Fibroblast of skin of right quadriceps (primary cell): ENCODE results near the gene ZNF112.
"Not testable (repeated sequence)": the region's sequence is repeated elsewhere in the genome, so short reads cannot be mapped to it uniquely, and the experiment has no call there.

Source experiments
- DNase-seq: peaks from one replicate; pipeline ENCODE4 v3.0.0-alpha.2; 2013

Gene ZNF112

DNA sequence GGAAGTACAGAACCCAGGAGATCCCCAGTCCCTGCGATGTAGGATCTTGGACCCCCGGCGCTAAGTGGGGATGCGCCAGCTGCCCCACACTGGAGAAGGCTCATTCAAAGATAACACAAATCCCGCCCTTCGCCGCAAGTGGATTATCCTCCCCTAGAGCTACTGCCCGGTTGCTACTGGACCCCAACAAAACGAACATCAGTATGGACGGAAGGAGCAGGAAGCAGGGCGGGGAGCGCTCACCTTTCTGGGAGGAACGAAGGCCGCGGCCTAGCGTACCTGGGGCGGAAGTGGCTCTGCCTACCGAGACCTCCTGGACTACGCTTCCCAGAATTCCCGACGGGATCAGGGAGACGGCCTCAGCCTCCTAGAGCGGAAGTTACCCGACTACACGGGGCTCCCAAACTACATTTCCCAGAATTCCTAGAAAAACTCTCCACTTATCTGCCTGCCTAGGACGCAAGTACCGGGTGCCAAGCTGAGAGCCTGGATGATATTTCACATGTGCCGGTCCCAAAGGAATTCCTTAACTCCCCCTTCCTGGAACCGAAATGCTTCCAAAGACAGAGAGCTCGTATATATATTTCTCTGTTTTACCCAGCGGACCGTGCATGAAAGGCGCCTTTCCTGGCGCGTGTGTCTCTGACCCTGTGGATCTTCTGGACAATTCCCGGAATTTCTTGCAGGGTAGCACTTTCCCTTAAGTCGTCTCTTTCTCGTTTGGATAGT is at the start of gene ZNF112:
Gene ZNF112, minus strand, starts transcription at position 298 of the 729 bp plus-strand sequence. CDS start 16,141 bp downstream, outside the sequence.
- DNase-seq: peak; percentile 94

DNA sequence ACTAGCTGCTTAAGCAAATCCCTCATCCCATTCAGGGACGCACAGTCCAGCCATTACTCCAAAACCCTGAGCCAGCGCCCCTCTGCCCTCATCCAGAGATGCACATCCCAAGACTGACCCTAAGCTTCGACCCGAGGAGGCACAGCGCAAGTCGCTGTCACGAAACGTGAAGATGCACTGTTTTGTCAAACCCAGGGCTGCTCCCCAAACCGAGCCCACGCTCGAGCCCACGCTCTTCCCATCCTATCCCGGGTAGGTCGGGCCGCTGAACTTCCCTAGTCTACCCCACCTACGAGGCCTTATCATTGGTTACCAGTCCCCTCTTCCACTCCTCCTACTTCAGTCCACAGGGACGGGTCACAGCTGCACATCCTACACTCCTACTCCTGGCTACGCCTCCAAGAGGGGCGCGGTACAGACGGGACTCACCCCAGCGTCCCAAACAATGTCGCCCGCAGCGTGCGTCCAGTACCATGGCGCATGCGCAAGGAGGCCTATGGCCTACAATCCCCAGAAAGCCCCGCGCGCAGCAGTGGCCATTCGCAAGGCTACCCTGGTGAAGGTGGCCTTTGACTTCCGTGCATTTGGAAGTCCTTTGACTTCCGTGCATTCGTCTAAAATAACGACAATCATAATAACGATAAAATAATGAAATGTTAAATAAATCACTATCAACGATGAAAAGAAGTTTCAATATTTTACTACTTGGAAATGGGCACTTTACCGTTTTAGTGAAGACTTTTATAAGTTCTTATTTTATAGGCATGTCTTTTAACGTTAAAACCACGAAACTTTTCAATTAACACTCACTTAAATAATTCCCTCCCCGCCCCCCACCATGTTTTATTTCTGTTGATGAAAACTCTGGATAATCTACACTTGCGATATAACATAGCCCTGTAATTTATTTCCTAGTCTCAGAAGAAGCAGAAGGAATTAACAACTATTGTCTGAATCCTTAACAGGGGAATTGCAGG is 44.9 kb upstream of the ZNF112 start, which contains the start of gene ZNF285:
Gene ZNF285, minus strand, starts transcription at position 470 of the 977 bp plus-strand sequence. CDS start 4,395 bp downstream, outside the sequence.
- DNase-seq: peak; percentile 96

DNA sequence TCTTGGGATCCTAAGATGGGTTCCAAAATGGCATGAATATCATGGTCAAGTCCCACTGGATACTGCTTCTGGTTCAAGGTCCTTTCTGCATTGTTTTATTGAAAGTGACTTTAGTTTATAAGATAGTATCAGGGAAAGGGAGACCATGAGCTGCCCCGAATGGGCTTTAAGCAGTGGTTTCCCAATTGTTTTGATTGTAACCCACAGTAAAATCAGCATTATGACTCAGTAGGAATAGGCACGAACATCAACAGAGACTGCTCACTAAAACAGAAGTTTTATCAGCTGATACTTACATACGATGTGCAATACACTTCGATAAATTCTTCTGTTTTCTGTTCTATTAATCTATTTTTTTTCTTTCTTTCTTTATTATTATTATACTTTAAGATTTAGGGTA is 32.8 kb upstream of the ZNF112 start:
- DNase-seq: not testable (repeated sequence)

DNA sequence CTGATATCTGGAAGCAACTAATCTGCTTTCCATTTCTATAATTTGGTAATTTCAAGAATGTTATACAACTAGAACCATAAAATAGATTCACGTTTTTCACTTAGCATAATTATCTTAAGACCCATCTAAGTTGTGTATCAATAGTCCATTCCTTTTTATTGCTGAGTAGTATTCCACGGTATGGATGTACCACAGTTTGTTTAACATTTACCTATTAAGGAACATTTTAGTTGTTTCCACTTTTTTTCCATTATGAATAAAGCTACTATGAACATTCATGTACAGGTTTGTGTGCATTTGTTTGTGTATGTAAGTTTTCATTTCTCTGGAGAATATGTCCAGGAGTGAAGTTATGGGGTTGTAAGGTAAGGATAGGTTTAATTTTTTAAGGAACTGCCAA is 18.3 kb upstream of the ZNF112 start:
- no peak for DNase-seq

DNA sequence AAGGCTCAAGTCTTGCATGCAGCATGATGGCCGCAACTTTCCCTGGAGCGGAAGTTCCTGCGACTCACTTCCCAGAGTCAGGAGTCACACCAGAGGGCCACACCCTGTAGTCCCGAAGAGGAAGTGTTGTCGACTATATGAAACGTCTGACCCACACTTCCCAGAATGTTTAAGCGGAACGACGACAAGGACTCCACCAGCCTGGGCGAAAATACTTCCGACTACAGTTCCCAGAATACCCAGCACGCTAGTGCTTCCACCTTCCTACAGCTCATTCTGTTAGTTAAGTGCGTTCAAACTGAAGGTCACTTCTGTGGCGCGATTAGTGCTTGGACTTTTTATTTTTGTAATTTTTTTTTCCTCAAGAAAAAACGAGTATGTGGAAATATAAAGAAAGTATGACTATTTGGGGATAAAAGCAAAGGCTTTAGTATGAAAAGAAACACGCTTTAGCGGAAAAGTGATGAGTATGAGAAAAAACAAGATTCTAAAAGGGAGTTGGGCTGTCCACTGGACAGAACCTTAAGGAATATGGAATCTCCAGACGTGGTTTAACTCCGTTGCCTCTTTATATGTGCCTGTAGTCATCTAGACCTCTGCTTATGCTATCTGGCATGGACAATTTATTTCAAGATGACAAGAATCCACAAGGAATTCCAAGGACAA is 15.5 kb upstream of the ZNF112 start:
- no peak for DNase-seq

DNA sequence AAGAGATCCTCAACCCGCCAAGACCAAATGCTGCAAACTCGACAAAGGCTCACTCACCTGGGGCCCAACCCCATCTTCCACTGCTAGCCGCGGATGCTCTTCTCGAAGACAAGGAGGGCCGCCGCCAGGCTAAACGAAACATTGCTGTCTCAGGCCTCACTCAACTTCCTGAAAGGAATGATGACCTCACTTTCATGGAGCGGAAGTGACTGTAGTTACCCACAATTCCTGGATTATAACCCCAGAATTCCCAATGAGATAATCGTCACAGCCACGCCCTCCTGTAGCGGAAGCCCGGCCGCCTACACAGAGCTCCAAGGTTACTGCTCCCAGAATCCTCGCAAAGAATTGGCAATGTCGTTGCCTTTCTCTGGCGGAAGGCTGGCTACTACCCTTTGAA is 10.5 kb upstream of the ZNF112 start:
- DNase-seq: peak; percentile 1

DNA sequence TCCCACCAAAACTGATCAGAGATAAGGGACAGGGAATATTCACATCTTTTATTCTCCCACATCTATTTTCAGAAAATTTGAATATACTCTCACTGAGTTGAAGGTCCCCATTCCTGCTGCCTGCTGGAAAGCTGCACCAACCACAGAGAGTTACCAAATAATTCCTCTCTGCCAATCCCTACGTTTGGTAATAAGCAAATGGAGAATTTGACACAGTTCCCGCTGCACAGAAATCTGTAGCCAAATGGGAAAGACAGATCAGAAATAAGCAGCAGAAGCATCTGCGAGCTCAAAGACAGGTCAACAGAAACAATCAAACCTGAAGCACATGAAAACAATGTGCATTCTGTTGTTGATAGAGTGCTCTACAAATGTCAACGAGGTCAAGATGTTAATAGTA is 9.9 kb downstream of the ZNF112 start:
- DNase-seq: no peak

DNA sequence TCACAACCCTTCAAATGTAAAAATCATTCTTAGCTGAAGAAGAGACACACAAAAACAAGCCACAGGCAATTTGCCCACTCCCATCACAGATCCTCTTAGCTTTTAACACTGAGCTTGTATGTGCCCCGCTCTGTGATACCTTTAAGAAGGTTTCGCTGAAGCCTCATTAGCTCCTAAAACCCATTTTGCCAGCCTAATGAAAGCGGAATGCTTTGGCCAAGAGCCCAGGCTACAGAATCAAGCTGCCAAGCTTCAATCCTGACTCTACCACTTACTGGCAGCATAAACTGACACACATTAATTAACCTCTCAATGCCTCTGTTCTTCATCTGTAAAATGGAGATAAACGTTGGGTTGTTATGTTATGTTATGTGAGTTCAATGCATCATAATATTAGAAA is 10.5 kb downstream of the ZNF112 start:
- DNase-seq: no peak

DNA sequence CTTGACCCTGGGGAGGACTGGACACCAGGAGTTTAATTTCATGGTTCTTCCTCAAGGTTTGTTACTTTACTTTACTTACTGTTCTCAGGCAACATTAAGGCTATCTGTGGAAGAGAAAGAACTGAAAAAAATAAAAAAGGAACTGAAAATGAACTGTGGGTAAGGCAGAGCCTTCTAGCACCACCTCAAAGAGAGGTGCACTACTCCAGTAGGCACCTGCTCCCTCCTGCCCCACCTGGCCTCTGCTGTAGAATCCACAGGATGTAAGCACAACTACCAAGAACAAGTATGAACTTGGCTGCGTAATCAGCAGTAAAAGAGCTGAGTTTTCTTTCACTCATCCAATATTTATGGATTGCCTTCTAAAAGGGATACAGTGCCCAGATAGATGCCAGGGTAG is 12.2 kb downstream of the ZNF112 start:
- no peak for DNase-seq

DNA sequence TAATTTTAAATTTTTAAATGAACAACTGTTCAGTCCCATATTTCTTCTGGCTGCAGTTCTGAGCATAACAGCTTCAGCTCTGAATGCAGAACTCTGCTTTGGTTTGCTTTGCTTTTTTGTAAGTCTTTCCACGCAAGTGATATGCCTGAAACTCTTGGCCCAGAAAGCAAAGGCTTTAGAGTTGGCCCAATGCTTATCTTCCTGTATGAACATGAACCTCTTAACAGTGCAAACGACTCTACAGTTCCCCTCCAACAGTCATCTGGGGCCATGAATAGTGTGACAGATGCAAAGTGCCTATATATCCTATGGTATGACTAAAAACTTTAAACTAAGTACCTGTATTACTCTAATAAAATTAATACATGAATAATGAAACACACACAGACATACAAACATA is 14.7 kb downstream of the ZNF112 start:
- DNase-seq: no peak

DNA sequence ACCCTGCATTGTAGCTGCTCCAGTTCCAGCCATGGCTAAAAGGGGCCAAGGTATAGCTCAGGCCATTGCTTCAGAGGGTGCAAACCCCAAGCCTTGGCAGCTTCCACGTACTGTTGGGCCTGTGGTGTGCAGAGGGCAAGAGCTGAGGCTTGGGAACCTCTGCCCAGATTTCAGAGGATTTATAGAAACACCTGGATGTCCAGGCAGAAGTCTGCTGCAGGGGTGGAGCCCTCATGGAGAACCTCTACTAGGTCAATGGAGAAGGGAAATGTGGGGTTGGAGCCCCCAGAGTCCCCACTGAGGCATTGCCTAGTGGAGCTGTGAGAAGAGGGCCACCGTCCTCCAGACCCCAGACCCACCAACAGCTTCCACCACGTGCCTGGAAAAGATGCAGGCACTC is 21.8 kb downstream of the ZNF112 start:
- DNase-seq: not testable (repeated sequence)

DNA sequence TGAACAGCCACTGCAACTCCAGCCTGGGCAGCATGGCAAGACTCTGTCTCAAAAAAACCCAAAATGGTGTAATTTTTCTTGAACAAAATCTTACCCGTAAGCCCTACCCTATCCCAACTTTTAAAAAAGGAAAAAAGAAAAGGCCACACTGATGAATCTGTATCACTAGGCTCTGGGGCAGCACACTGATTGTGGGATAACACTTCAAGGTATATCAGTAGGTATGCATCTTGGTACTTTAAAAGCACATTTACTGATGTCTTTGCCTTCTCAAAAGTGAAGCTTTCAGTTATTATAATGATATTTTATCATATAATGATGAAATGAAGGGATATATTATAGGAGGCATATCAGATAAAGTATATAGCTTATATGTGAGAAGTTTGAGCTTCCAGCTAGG is 24.3 kb downstream of the ZNF112 start:
- DNase-seq: no peak

DNA sequence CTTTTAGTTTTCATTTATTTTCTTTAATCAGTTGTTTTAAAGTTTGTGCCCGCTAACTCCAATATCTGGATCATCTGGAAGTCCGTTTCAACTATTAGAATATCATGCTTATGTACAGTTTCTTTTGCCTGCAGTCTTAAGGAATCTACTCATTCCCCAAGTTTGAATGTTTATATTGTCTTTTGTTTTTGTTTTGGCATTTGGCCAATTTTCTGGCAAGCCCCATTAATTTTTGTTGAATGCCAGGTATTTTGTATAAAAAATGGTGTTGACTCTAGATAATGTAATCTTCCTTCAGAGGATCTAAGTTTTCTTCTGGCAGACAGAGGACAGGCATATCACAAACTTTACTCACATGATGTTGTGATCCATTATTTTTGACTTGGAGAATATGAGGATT is 40.6 kb downstream of the ZNF112 start:
- DNase-seq: no peak

DNA sequence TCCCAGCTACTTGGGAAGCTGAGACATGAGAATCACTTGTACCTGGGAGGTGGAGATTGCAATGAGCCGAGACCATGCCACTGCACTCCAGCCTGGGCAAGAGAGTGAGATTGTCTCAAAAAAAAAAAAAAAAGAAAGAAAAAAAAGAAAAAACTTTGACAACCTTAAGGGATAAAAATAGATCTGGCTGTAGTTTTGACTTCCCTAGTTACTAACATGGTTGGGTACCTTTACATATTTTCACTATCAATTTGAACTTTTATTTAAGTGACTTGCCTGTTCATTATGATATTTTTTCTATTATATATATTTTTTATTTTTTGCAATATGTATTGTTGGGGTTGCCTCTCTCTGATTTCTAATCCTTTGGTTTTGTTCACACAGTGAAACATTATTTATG is 43.2 kb downstream of the ZNF112 start:
- no peak for DNase-seq

DNA sequence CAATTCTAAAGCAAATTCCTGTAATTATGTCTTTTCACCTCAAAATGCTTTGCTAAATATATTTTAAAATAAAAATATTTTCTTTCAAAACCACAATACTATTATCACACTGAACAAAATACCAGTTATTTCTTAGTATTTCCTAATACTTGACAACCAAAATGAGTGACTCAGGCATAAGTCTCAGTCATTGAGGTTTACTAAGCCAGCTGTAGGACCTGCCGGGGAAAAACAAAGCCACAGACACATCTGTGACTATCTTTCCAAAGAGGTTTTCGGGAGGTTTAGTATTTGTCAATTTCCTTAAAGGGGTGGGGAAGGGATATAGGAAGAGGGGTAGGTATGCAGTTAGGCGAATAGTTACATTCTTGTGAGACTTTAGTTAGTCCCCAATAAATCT is 48.5 kb downstream of the ZNF112 start:
- no peak for DNase-seq

DNA sequence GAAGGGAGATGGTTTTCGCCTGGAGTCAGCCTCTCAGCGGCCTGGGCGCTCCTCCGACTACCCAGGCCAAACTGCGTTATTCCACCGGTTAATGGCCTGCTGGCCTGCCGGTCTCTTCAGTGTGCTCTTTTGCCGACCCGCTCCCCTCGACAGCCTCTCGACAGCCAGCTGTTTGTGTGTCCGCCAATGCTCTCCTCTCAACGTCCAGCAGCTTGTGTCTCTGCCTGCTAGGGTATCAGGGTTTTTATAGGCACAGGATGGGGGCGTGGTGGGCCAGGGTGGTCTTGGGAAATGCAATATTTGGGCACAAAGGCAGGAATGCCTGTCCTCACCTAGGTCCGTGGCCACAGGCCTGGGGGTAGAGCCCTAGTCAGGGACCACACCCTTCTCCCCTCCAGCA is 50.2 kb downstream of the ZNF112 start:
- no peak for DNase-seq

DNA sequence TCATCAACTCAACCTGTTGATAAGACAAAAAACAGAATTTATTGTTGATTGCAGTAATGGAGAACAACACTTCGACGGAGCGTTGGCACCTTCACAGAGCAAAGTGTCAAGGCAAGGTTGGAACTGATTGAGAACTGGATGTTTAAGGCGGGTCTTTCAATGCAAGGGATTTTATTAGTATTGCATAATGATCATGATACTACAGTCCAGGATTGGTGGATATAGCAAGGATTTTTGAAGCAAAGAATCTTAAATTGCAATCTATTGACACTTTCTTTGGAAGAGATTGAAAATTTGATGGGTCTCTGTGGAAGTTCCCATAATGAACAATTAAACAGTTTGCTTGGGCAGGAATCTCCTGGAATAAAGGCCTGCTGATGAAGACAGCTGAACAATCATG is 51.0 kb downstream of the ZNF112 start:
- DNase-seq: no peak

DNA sequence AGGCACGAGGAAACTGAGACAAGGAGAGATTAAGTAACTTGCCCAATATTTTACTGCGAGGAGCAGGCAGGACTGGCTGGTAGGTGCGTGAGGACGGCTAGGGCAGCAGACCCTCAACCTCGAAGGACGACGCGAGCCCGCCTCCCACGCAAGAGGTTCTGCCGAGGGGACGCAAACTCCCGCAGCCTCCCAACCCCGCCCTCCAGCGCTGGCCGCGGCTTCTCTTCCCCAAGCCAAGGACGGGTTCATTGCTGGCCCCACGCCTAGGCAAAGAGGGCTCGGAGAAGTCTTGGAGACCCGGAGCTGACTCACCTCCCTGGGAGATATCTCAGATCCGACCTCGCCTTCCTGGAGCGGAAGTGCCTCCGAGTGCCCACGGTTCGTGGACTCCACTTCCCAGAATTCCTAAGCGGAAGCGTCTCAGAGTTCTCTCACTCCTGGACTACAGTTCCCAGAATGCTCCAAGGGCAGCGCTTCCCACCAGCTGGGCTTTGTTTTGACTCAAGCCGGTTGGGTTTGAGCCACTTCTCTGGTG is 51.8 kb downstream of the ZNF112 start, which contains the start of gene ZNF235:
Gene ZNF235, minus strand, starts transcription at position 367 of the 535 bp plus-strand sequence. CDS start 1,621 bp downstream, outside the sequence.
- DNase-seq: peak; percentile 98

DNA sequence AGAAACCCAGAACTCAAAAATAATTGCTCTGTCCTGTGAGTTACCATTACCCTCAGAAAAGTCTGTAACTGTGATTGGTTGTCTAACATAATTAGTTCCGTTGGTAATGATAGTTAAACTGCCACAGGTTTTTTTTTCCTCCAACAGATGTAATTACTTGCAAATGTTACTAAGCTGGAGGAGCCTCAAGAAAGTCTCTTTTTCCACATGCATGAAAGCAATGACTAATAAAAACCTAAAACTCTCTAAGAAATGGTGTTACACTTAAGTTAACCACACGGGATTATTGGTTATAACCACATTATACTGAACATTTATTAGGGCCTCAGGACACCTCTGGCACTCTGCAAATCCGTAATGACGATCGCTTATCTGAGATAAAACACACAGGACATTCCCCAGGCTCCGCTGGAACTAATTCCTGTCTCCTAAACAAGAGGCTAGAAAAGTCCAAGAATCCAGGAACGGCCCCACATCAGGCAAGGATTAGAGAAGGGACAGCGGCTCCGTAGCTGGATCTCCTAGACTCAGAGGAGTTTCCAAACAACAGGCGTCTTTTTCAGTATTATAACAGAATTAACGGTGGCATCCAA is 52.4 kb downstream of the ZNF112 start:
- DNase-seq: peak; percentile 40

DNA sequence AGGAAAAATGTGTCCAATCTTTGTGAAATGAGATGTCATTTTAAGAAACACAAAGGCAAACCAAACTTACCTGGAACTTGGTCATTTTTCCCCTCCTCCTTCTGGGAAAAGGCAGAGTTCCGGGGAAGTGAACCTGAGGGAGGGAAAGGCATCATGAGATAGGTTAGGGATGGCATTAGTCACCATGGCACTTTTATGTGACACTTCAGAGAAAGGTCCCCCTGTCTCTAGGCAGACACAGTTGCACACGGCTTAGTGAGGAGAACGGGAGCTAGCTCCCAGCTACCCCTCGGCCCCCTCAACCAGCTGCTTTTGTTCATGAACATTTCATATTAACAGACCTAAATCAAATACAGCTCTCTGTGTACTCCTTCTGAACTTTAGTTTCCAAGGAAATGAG is 53.2 kb downstream of the ZNF112 start:
- no peak for DNase-seq

DNA sequence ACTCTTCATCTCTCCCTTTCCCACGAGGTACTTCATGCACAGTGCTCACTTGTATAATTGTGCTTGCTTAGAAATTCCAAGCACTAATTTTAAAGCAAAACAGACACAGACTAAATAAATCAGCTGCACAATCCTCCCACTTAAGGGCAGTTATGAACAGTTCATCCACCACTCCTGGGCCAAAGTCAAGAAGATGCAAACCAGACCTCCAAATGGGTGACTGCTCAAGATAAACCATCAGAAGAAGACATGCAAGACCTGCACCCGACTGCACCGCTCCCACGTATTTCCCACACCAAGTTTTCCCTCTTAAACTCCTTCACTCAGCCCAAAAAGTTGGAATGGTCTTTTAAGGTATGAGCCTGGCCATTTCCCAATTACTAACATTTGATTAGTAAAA is 71.5 kb downstream of the ZNF112 start:
- DNase-seq: no peak

DNA sequence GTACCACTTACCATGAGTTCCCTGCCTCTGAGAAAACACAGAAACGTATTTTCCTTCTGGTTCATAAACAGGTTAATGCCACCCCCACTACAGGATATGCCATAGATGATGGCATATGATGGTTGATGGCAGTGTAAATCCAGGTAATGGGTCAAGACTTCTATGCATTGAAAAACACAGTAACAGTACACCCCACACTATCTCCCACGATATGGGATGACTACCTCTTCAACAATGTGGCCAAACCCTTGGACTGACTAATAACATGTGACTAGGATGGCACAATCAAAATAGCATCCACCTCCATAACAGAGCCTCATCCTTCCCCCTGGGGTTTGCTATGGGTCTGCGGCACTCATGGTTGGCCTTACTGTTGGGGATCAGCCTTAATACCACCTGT is 73.6 kb downstream of the ZNF112 start:
- no peak for DNase-seq
